HuH-7.5 (cell line): ENCODE measurements around the gene FIGNL2.

Source experiments
- DNase-seq: peaks from one replicate; pipeline ENCODE4 v3.0.0; 2011; ENCODE audit warnings: low spot score

FIGNL2 gene

GRCh38 chr12:51855586-51856428, 7.3 kb upstream of the FIGNL2 start:
- peak; percentile 89 for DNase-seq

- DNase-seq: no peak
Measured at GRCh38 chr12:51852404-51853137, 4.1 kb upstream of the FIGNL2 start.

- no peak for DNase-seq
Measured at GRCh38 chr12:51851413-51852124, 3.1 kb upstream of the FIGNL2 start.

GRCh38 chr12:51850965-51851299, 2.4 kb upstream of the FIGNL2 start:
- DNase-seq: no peak

- no peak for DNase-seq
Measured at GRCh38 chr12:51850081-51850964, 1.8 kb upstream of the FIGNL2 start.

GRCh38 chr12:51848841-51849735, 570 bp upstream of the FIGNL2 start:
- DNase-seq: peak; percentile 92

- peak; percentile 87 for DNase-seq
Measured at GRCh38 chr12:51847643-51848325, 734 bp downstream of the FIGNL2 start.

GRCh38 chr12:51846911-51847642, 1.4 kb downstream of the FIGNL2 start:
- DNase-seq: peak; percentile 90

GRCh38 chr12:51846271-51846691, 2.2 kb downstream of the FIGNL2 start:
- no peak for DNase-seq

GRCh38 chr12:51845482-51845881, 3.0 kb downstream of the FIGNL2 start:
- DNase-seq: no peak

- DNase-seq: no peak
Measured at GRCh38 chr12:51844854-51845253, 3.7 kb downstream of the FIGNL2 start.

GRCh38 chr12:51841727-51842126, 6.8 kb downstream of the FIGNL2 start:
- DNase-seq: no peak

- no peak for DNase-seq
Measured at GRCh38 chr12:51840966-51841365, 7.6 kb downstream of the FIGNL2 start.

GRCh38 chr12:51839310-51839947, 9.1 kb downstream of the FIGNL2 start:
- DNase-seq: no peak

- DNase-seq: no peak
Measured at GRCh38 chr12:51838762-51839161, 9.8 kb downstream of the FIGNL2 start.

GRCh38 chr12:51838036-51838435, 10.5 kb downstream of the FIGNL2 start:
- DNase-seq: no peak

GRCh38 chr12:51837286-51837685, 11.2 kb downstream of the FIGNL2 start:
- no peak for DNase-seq

- no peak for DNase-seq
Measured at GRCh38 chr12:51836827-51837173, 11.7 kb downstream of the FIGNL2 start.
